Astrocyte of the spinal cord (primary cell): ENCODE results near the gene KCNH2.

Experiments
- DNase-seq: peaks from one replicate; pipeline ENCODE4 v3.0.0; 2011; ENCODE audit warnings: low read depth, low spot score
- H3K4me3 ChIP-seq: 2 replicates; pipeline ENCODE4 v1.5.1; 2011; ENCODE audit warnings: low read depth, mild to moderate bottlenecking, low read length, moderate library complexity
- in situ Hi-C: cut with HindIII; loops from 2 replicates; pipeline ENCODE4 v1.10.0; 2017; ENCODE audit warnings: low sequenced_read_pairs
- TF ChIP-seq, protein P1 (sequence below): IDR thresholded peaks from 2 replicates; pipeline ENCODE4 v1.5.1; 2012; ENCODE audit warnings: low read depth, mild to moderate bottlenecking, low read length, inconsistent platforms

KCNH2 gene

DNA sequence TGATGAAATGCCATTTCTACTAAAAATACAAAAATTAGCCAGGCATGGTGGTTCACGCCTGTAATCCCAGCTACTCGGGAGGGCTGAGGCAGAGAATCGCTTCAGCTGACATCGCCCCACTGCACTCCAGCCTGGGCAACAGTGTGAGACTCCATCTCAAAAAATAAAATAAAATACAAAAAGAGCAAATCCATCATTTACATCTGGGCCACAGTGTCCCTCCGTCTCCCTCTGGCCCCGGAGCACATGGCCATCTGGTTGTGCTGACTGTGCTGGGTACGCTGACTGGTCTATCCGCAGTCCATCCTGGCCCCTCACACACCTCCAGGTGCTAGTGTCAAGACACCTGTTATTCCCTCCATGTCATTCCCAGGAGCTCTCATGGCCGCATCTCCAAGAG, 42.1 kb downstream of the KCNH2 start:
- H3K4me3 ChIP-seq, result no peak overlapping the region
- TF ChIP-seq, protein P1, sequence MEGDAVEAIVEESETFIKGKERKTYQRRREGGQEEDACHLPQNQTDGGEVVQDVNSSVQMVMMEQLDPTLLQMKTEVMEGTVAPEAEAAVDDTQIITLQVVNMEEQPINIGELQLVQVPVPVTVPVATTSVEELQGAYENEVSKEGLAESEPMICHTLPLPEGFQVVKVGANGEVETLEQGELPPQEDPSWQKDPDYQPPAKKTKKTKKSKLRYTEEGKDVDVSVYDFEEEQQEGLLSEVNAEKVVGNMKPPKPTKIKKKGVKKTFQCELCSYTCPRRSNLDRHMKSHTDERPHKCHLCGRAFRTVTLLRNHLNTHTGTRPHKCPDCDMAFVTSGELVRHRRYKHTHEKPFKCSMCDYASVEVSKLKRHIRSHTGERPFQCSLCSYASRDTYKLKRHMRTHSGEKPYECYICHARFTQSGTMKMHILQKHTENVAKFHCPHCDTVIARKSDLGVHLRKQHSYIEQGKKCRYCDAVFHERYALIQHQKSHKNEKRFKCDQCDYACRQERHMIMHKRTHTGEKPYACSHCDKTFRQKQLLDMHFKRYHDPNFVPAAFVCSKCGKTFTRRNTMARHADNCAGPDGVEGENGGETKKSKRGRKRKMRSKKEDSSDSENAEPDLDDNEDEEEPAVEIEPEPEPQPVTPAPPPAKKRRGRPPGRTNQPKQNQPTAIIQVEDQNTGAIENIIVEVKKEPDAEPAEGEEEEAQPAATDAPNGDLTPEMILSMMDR, result no peak
- in situ Hi-C loops, result no loop called here
- no peak for DNase-seq

DNA sequence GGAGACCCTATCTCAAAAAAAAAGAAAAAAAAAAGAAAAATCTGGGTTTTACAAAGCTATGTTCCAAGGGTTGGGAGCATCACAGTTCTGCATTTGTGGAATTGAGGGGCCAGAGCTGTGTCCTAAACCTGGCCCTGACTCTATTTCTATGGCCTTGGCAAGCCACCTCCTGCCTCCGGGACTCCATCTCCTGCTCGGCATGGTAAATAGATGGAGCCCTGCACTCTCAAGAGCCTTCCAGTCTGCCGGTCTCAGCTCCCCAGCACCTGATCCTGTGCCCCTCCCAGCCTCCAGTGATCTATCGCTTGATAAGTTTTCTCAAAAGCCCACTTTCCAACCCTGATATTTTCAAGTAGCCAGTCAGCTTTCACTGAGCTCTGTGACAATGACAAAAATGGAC, 43.0 kb downstream of the KCNH2 start:
- H3K4me3 ChIP-seq, result no peak overlapping the region
- in situ Hi-C loops, result no loop called here
- no peak for DNase-seq
- TF ChIP-seq, protein P1, result no peak

DNA sequence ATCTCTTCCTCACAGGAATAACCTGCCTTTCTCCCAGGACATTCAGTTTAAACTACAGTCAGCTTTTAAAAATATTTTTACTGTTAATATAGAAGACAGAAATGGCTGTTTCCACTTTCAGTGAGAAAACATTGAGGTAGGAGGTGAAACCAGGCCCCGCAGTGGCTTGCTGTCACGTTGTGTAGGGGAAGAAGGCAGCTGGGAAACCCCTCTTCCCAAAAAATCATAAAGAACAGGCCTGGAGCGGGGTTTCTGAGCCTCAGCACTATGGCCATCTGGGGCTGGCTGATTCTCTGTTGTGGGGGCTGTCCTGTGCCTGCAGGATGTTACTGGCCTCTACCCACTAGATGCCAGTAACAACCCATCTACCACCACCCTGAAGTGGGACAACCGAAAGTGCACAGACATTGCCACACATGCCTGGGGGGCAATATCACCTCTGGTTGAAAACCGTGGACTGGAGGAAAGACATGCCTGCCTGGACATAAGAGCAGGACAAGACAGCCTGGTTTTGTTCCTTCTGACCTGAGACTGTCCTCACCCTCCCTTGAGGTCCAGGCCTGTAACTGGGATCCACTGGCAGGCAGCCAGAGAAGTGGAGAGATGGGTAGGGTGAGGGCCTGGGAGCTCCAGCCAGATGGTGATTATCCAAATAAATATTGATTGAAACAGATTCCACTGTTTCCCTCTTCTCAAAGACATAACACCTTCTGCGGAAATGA, 43.9 kb downstream of the KCNH2 start:
- no peak overlapping the region for H3K4me3 ChIP-seq
- in situ Hi-C loops, result no loop called here
- no peak for DNase-seq
- TF ChIP-seq, protein P1, result no peak

DNA sequence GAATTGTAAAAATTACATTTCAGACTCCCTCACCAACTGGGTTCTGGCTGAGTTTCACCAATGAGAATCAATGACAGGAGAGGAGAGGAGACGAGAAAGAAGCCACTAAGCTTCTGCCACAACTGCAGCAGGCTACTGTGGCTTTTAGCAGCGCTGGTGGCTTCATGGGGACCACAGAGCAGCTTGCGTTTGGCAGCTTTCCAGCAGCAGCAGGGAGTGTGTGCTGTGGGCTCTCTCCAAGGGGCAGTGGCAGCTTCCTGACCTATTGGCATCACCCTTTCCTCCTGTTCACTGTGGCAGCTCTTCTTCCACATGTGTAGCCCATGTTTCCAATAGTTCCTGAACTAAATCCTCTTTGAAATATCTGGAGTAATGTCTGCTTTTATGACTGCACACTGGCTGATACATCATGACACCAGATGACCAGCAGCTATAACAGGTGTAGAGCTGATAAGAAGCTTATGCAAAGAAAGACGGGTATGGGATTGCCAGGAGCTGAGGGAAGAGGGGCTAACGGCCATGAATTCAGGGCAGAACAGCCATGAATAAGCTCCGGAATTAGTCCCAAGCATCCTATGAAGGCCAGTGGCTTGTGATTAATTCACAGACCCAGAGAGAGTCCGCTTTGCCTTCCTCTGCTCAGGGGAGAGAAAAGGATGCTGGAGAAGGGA, 46.8 kb downstream of the KCNH2 start:
- TF ChIP-seq, protein P1, result no peak
- no peak overlapping the region for H3K4me3 ChIP-seq
- no peak for DNase-seq
- in situ Hi-C loops, result no loop called here

DNA sequence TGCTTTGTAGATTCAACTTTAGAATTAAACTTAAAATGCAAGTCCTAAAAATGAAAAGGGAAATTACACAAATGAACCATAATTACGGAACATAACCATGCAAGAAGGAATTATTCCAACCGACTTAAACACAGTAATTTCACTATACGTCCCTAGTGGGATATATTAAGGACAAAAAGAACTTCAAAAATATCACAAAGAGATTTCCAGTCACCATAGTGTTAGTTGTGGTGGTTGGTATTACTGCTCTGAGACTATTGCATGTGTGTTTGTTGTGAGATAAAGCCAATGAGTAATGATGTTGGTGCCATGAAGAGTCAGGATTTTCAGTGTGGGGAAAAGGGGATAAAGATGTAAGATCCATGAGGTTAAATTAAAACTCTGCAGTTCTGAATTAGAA, 49.6 kb downstream of the KCNH2 start:
- H3K4me3 ChIP-seq, result no peak overlapping the region
- in situ Hi-C loops, result no loop called here
- DNase-seq, result no peak
- TF ChIP-seq, protein P1, result no peak

DNA sequence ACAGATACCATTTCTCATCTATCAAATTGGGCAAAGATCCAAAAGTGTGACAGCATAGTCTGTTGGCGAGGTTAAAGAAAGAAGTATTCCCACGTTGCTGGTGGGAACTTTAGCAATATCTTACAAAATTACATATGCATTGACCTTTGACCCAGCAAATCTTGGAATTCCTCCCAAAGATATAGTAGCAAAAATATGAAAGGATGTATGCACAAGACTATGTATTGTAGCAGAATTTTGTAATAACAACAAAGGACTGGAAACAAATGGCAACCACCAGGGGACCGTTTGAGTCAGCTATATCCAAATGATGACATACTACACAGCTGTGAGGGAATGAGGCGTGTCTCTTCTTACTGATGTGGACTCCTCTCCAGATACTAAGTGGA, 50.2 kb downstream of the KCNH2 start:
- TF ChIP-seq, protein P1, result no peak
- no peak for DNase-seq
- no peak overlapping the region for H3K4me3 ChIP-seq
- in situ Hi-C loops, result no loop called here
